ENCODE data around the gene GSTP1.

GRCh38 chr11:67558084-67558772 lies 25.4 kb upstream of the GSTP1 start:
- TF ChIP-seq POLR2A (IDR thresholded peaks at IDR 0.05; ENCODE audit: low read length) = no peak
- no peak for TF ChIP-seq GATA1 (IDR thresholded peaks at IDR 0.05; ENCODE audit: low read depth, low read length)

Measured in erythroblast (primary cell).